ENCODE measurements around the gene CDC42EP4. TPM values are rescaled to one million over a fixed set of nuclear protein-coding genes. Genes with fewer than 3 reads are reported as not detected.
"Not testable (repeated sequence)": the region's sequence is repeated elsewhere in the genome, so short reads cannot be mapped to it uniquely, and the experiment has no call there.

CDC42EP4 gene
- total and polyA plus RNA-seq, 12 donors: 18.6 to 87.6 (median 30.8) TPM

DNA sequence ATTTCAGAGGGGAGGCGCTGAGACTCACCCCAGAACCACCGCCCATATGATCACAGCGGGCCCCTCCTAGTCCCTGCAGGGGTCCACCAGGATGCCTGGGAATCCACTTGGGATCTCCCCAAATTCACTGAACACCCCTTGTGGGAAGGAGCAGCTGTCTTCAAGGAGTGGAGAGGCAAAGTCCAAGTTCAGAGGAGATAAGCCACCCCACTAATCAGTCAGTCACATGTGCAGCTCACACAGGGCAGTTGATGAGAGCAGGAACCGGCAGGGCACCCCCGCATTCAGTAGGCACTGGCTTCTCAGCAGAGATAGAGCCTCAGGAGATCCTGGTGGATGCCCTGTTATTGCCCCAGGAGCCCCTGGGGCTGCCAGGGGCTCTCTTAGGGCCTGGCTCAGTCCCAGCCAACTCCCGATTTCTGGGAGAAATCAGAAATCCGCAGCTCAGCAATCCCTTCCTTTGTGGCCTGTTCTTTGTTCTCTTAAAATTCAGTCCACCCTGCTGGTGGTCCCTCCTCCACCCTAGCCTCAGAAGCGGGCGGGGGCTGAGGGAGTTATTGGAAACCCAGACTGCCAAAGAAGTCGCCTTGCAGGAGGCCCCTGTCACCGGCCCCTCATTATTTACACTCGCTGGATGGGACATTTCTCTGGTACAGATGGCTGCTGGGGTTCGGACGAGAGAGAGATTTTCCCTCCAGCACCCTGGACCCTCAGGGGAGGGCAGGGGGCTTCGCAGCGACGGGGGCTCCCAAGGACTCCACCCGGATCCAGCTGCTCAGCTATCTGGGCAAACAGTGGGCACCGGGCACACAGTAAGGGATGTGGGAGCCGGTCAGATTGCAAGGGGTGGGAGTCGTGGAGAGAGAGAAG lies 1.8 kb downstream of the CDC42EP4 start:
- H3K27me3 ChIP-seq: no peaks in the 10 kb centered on the region
- H3K36me3 ChIP-seq: peaks cover 0 to 7% (median 0%) of the 10 kb centered on the region in 9 donors
- peaks cover 34 to 63% (median 59%) of the 10 kb centered on the region in 9 donors for H3K4me1 ChIP-seq
- TF ChIP-seq, protein P1, sequence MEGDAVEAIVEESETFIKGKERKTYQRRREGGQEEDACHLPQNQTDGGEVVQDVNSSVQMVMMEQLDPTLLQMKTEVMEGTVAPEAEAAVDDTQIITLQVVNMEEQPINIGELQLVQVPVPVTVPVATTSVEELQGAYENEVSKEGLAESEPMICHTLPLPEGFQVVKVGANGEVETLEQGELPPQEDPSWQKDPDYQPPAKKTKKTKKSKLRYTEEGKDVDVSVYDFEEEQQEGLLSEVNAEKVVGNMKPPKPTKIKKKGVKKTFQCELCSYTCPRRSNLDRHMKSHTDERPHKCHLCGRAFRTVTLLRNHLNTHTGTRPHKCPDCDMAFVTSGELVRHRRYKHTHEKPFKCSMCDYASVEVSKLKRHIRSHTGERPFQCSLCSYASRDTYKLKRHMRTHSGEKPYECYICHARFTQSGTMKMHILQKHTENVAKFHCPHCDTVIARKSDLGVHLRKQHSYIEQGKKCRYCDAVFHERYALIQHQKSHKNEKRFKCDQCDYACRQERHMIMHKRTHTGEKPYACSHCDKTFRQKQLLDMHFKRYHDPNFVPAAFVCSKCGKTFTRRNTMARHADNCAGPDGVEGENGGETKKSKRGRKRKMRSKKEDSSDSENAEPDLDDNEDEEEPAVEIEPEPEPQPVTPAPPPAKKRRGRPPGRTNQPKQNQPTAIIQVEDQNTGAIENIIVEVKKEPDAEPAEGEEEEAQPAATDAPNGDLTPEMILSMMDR (IDR thresholded peaks at IDR 0.05): no peak
- no peak for ATAC-seq
- DNase-seq: no peak
- intact Hi-C loops (cut with DNase I): loop anchor here (2.0 to 10.0 kb wide), 9 partner anchors 17 to 118 kb away; partner anchors contain the start of gene COG1 (in 1 of the 10)
- peak overlapping the region; percentile 86 to 100 (median 97) for H3K4me3 ChIP-seq
- WGBS, 2 donors: 8 to 13% methylated on average over 21 of the region's 21 CpGs
- H3K9me3 ChIP-seq: no peaks in the 10 kb centered on the region
- peak overlapping the region; percentile 97 to 99 (median 99) for H3K27ac ChIP-seq

DNA sequence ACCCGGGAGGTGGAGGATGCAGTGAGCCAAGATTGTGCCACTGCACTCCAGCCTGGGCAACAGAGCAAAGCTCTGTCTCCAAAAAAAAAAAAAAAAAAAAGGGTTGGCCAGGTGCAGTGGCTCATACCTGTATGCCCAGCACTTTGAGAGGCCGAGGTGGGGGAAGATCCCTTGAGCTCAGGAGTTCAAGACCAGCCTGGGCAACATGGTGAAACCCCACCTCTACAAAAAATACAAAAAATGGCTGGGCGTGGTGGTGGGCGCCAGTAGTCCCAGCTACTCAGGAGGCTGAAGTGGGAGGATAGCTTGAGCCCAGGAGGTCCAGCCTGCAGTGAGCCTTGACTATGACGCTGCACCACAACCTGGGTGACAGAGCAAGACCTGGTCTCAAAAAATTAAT lies 2.8 kb downstream of the CDC42EP4 start:
- intact Hi-C loops (cut with DNase I): loop anchor here in 4 of 10 donors (2.0 to 5.0 kb wide), 3 partner anchors 16 to 58 kb away; no protein-coding TSS in a partner anchor
- H3K27me3 ChIP-seq, H3K9me3 ChIP-seq, DNase-seq, H3K36me3 ChIP-seq, ATAC-seq: not testable (repeated sequence)
- Histone ChIP-seq H3K4me1 (peaks cover 34 to 73% (median 69%) of the 10 kb centered on the region in 9 donors), H3K27ac (peak overlapping the region; percentile 73 to 99 (median 98)), H3K4me3 (peak overlapping the region in 9 of 10 donors; percentile 86 to 100 (median 97))
- 63 to 86% methylated on average over 5 of the region's 5 CpGs for WGBS, 2 donors

DNA sequence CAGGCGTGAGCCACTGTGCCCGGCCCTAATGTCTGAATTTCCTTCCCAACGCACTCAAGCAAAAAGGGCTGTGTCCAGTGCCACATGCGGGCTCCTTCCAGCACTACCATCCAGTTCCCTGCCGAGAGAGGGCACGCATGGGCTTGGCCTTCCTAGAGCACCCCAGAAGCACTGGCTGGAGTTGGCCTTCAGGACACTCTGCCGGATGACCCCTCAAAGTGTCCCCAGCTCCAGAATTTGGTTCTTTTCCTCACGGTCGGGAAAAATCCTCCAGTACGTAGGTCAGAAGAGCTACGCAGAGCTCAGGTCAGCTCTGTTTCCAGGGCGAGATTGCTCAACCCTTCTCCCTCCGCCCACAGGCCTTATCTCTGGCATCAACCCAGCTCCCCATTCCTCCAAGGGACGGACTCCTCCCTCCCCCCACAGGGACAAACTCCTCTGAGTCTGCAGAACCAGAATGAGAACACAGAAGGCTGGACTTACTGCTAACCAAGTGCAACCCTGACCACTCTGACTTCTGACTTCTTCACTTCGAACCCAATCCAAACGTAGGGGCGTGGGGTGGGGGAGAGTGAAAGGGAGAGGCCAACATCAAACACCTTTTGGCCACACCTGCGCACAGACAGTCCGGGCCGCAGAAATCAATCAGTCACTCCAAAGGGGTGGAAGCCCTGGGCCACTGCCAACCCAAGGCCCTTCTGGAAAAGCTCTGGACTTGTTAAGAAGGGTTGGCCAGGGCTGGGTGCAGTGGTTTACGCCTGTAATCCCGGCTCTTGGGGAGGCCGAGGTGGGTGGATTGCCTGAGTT lies 3.6 kb downstream of the CDC42EP4 start:
- DNase-seq: peak; percentile 79 to 92
- TF ChIP-seq, protein P1 (IDR thresholded peaks at IDR 0.05): no peak
- Histone ChIP-seq H3K9me3 (no peaks in the 10 kb centered on the region), H3K4me3 (peak overlapping the region; percentile 28 to 100 (median 94)), H3K36me3 (peaks cover 0 to 7% (median 0%) of the 10 kb centered on the region in 9 donors), H3K4me1 (peaks cover 37 to 81% (median 76%) of the 10 kb centered on the region in 9 donors), H3K27me3 (no peaks in the 10 kb centered on the region), H3K27ac (peak overlapping the region; percentile 73 to 99 (median 98))
- WGBS, 2 donors: 18 to 38% methylated on average over 23 of the region's 23 CpGs
- intact Hi-C loops (cut with DNase I): loop anchor here in 4 of 10 donors (2.0 to 5.0 kb wide), 3 partner anchors 15 to 59 kb away; no protein-coding TSS in a partner anchor
- ATAC-seq: peak in 7 of 8 donors; percentile 4 to 36 (median 20)

DNA sequence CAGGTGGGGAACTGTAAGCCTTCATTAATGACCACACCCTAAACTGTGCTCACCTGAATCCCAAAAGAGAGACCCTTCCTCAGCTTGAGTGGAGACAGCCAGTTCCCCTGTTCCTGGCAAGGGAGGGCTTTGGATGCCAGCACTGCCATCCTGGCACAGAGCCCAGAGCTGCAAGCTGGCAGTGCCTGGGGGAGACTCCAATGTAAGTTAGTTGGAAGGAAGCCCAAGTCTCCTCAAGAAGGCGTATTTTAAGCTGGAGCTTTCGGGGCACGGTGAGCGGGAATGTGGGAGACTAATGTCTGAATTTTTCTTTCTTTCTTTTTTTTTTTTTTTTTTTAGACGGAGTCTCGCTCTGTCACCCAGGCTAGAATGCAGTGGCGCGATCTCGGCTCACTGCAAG lies 4.7 kb downstream of the CDC42EP4 start:
- peak in 1 of 2 donors; percentile 64 for DNase-seq
- Histone ChIP-seq H3K36me3 (peaks cover 0 to 7% (median 0%) of the 10 kb centered on the region in 9 donors), H3K4me1 (peaks cover 38 to 83% (median 79%) of the 10 kb centered on the region in 9 donors)

More for the DNA sequence above, 4.7 kb downstream of the CDC42EP4 start:
- intact Hi-C loops (cut with DNase I): loop anchor here in 2 of 10 donors (5.0 kb wide), 1 partner anchor 60 kb away; no protein-coding TSS in a partner anchor
- TF ChIP-seq, protein P1 (IDR thresholded peaks at IDR 0.05): no peak
- Histone ChIP-seq H3K4me3 (peak overlapping the region in 1 of 10 donors; percentile 4), H3K9me3 (no peaks in the 10 kb centered on the region), H3K27me3 (no peaks in the 10 kb centered on the region), H3K27ac (peak overlapping the region in 9 of 10 donors; percentile 97 to 99 (median 99))
- WGBS, 2 donors: 55 to 68% methylated on average over 5 to 8 of the region's 9 CpGs
- ATAC-seq: no peak
